HL-60/S4 treated with retinoic acid at 250 ng/mL for 4 days and 3 days (cell line): Measurements from ENCODE around the gene HSP90AB1.
"Not testable (repeated sequence)": the region's sequence is repeated elsewhere in the genome, so short reads cannot be mapped to it uniquely, and the experiment has no call there.

Experiments
- in situ Hi-C: fragments of 300-500 bp; cut with MboI; formaldehyde crosslinking; loops from 2 replicates; pipeline ENCODE4 v1.7.0; 2022; ENCODE audit warnings: low sequenced_read_pairs

The HSP90AB1 gene

DNA sequence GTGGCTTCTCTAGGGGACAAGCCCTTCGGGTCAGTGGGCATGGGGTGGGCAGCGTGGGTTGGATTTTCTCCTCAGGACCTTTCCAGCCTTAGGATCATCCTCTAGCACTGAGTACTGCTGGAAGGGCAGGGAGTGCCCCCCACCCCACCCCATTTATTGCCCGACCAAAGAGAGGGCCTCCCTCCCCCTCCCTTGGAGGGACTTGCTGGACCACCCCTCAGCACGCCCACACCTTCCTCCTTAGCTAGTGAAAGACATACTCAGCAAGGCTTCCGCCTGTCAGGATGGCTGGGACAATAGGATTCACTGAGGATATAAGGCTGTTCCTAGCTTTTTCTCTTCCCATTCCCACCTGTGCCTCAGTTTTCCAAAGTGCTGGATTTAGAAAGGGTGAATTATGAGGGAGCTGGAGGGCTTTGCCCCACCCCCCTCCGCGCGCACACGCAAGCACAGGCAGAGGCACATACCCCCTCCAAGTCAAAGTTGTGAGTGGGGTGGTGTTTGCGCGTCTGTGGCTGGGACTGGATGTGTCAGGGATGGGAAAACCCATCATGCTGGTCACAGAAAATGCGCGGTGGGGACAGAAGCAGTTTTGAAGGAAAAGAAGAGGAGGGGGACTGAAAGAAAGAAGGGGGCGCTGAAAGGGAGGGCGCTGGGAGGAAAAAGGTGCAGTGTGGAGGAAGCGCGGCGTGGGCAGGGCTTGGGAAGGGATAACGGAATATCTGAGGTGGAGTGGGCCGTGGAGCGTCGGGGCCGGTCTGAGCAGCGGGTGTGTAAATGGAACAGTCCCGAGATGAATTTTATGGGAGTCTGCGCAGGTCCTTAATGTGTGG is 24.2 kb upstream of the HSP90AB1 start:
- in situ Hi-C loops = no loop called here

DNA sequence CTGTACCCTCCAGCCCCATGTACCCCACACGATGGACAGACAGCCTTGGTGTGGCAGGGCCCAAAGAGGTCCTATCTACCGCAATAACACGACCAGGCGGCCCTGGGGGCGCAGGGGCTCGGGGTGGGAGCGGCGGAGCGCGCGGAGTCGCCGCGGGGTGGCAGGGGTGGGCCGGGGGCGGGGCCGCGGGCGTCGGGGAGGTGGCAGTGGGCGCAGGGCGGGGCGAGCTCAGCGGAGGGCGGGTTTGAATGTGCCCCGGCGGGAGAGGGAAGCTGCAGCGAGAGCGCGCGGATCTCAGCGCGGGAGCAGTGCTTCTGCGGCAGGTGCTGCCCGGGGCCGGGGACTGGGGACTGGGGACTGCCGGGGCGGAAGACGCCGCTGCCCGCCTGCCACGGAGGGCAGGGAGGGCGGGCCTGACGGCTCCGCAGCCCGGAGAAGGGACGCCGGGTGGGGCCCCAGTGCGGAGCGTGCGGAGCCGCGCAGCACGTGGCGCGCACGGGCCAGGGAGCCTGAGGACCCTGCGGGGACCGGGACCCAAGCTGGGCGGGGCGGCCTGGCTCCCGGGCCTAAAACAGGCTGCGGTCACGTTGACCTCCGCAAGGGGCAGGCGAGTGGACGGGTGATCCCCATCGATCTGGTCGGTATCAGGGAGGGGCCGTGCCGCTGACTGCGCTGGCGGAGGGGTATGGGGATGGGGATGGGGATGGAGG is 23.4 kb upstream of the HSP90AB1 start, which contains the start of gene SLC29A1:
SLC29A1 (plus strand) TSS at position 277 of the 710 bp plus-strand sequence. CDS start 3,719 bp downstream, outside the sequence.
- in situ Hi-C loops = no loop called here

- in situ Hi-C loops = no loop called here
Measured at GRCh38 chr6:44224029-44224964, 22.6 kb upstream of the HSP90AB1 start.

GRCh38 chr6:44224965-44225305 is 22.0 kb upstream of the HSP90AB1 start:
- in situ Hi-C loops = no loop called here

GRCh38 chr6:44225579-44226325 is 21.1 kb upstream of the HSP90AB1 start:
- in situ Hi-C loops = no loop called here

DNA sequence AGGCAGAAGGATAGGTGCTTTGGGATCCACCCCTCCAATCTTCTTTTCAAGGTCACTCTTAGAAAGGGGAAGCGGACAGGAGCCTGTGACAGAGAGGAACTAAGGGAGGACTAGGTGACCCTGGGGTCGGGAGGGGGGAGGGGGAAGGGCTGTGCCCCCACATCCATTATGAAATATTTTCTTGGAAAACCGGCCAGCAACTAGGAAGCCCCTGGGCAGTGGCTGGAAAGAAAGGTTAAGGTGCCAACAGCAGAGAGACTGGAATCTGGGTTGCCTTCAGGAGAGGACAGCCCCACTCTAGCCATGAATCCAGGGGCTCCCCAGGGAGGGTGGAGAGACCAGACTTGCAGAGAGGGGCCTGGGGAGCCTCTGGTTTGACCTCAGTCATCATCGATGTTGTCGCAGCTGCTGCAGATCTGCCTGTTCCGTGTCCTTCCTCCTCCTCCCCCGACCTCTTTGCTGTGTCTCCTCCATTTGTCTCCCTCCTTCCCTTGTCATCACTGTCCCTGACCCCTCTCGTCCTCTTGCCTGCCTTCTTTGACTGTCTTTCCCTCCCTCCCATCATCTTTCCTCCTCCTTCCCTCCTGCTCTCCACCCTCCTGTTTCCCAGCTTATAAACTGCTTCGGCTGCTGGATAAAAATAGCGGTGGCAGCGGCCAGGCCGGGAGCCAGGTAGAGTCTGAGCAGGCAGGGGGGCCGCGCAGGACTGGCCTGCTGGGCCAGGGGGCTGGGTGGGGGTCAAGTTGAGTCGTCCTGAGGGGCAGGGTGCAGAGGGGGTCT is 20.3 kb upstream of the HSP90AB1 start:
- in situ Hi-C loops = no loop called here

GRCh38 chr6:44227148-44227793 is 19.6 kb upstream of the HSP90AB1 start:
- in situ Hi-C loops = no loop called here

DNA sequence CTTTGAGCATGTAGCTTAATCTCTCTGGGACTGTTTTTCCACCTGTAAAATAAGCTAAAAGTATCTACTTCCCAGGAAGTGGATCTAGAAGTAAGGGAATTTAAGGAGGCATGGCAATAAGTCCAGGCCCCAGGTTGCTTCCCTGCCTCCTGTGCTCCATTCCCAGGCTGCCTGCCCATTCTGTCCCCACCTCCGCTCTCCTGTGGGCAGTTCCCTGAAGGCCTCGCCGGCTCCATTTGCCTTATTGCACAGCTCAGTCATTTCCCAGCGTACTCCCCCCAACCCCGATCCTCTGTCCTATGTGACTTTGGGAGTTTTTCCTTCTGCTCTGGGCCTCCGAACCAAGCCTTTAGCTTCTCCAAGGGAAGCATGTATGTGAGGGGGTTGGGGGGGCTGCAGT is 18.9 kb upstream of the HSP90AB1 start:
- in situ Hi-C loops = no loop called here

DNA sequence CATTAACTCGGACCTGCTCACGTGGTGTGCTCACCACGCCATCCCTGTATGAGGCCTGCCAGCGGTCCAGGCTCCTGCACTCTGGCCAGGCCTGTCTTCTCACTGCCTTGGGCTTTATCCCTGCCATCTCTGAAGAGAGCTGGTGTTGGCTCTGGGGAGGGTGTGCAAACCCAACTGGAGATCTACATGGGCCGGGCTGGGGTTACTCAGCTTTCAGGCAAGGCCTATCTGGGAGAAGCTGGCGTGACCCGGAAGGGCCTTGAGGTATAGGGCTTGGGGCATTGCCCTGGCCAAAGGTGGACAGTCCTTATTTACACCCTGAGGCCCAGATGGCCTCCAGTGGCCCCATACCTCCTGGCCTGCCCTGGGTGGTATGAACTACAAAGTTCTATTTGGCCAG is 18.5 kb upstream of the HSP90AB1 start:
- in situ Hi-C loops = no loop called here

DNA sequence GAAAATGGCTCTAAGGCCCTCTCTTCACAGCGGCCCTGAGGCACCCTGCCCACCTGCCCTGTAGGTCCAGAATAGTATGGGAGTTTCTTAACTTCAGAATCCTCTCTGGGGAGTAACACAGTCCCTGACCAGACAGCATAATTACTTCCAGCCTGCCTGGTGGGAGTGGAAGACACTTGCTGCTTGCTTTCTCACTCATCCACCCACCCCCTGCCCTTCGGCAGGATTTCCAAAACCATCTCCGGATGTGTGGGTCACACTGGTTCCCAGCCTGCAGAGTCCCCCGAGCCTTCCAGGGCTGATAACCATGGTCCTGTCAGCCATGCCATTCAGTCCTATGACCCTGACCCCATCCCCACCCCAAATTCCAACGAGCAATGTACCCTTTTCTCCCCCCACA is 18.1 kb upstream of the HSP90AB1 start:
- in situ Hi-C loops = no loop called here

DNA sequence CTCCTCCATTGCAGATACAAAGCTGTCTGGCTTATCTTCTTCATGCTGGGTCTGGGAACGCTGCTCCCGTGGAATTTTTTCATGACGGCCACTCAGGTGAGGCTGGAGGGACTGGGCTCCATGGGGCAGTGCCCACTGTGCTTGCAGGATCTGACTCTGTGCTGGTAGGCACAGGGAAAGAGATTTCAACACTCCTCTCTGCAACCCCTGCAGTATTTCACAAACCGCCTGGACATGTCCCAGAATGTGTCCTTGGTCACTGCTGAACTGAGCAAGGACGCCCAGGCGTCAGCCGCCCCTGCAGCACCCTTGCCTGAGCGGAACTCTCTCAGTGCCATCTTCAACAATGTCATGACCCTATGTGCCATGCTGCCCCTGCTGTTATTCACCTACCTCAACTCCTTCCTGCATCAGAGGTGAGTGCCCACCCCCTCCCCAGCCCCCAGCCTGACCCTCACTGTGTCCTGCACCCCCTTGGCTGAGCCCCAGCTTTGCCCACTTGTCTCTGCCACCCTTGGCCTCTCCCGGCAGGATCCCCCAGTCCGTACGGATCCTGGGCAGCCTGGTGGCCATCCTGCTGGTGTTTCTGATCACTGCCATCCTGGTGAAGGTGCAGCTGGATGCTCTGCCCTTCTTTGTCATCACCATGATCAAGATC is 17.4 kb upstream of the HSP90AB1 start:
- in situ Hi-C loops = no loop called here

DNA sequence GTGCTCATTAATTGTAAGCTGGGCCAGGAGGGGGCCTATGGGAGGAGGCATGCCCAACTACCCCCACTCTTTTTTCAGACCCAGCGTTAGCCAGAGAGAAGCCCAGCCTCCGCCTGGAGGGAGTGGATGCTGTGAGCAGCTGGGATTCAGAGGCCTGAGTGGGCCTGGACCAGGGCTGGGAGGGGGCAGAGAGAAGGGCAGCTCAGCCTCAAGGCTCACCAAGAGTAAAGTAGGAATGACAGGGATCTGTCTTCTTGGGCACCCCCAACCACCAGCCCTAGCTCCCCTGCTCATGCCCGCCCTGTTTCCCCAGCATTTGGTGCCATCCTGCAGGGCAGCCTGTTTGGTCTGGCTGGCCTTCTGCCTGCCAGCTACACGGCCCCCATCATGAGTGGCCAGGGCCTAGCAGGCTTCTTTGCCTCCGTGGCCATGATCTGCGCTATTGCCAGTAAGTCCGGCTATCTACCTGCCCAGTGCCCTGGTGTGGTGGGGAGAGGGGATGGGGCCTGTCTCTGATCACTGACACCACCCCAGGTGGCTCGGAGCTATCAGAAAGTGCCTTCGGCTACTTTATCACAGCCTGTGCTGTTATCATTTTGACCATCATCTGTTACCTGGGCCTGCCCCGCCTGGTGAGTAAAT is 16.7 kb upstream of the HSP90AB1 start:
- in situ Hi-C loops = no loop called here

- in situ Hi-C loops = not testable (repeated sequence)
Measured at GRCh38 chr6:44231426-44231825, 15.5 kb upstream of the HSP90AB1 start.

DNA sequence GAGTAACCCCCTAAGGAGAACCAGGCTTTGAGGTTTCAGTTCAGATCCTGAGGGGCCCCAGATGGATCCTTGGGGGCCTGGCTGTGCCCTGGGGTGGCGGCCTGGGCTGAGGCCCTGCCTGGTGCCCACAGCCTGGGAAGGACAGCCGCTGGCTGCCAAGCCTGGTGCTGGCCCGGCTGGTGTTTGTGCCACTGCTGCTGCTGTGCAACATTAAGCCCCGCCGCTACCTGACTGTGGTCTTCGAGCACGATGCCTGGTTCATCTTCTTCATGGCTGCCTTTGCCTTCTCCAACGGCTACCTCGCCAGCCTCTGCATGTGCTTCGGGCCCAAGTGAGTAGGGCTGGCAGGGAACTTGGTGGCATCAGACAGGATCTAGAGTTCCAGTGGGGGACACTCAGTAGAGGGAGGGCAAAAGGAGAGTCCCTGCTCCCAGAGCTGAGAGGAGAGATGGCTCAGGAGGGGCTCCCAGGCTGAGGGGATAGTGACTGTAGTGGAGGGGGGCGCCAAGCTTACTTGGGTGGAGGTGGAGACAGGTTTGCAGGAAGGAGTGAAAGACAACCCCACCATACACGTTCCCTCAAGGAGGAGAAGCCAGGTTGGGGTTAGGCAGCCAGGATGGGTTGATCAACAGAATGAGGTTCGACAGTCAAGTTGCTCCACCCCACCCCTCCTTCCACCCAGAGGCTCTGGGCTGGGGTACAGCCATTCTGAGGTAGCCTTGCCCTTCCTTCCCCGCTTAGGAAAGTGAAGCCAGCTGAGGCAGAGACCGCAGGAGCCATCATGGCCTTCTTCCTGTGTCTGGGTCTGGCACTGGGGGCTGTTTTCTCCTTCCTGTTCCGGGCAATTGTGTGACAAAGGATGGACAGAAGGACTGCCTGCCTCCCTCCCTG is 14.0 kb upstream of the HSP90AB1 start:
- in situ Hi-C loops = no loop called here

- in situ Hi-C loops = no loop called here
Measured at GRCh38 chr6:44233567-44234100, 13.3 kb upstream of the HSP90AB1 start.

- in situ Hi-C loops = no loop called here
Measured at GRCh38 chr6:44234101-44235025, 12.5 kb upstream of the HSP90AB1 start.
